AG04450 (cell line): ENCODE results near the gene NPAS3. TPM values are rescaled to one million over a fixed set of nuclear protein-coding genes. Genes with fewer than 3 reads are reported as not detected.

Experiments used
- CTCF ChIA-PET: fragments of 300-600, 350-600 bp; formaldehyde crosslinking; extraction: SDS; loops from one replicate; lab custom pipeline; 2022; ENCODE audit warnings: antibody characterized with exemption, inconsistent platforms; lab: Charles Lee
- POLR2A ChIA-PET: fragments of 350-600 bp; formaldehyde crosslinking; extraction: SDS; loops from one replicate; lab custom pipeline; 2021; ENCODE audit warnings: antibody characterized with exemption, inconsistent platforms; lab: Yijun Ruan, JAX
- DNase-seq: peaks from one replicate; pipeline ENCODE4 v3.0.0-alpha.2; 2011; ENCODE audit warnings: low read depth, low spot score
- H3K27ac ChIP-seq: one replicate; pipeline ENCODE4 v1.5.1; 2012; ENCODE audit warnings: low read depth, low read length, control low read depth
- H3K27me3 ChIP-seq: one replicate; pipeline ENCODE4 v1.6.0; 2012; ENCODE audit warnings: low read length; ENCODE audit not compliant: control insufficient read depth, insufficient read depth
- H3K4me3 ChIP-seq: 2 replicates; pipeline ENCODE4 v1.5.1; 2011; ENCODE audit warnings: mild to moderate bottlenecking, low read depth, low read length, control low read depth
- H3K9me3 ChIP-seq: 2 replicates; pipeline ENCODE4 v1.5.1; 2012; ENCODE audit warnings: low read length; ENCODE audit not compliant: control insufficient read depth, insufficient read depth
- polyA plus RNA-seq: library from polyadenylated mRNA; depleted of rRNA; stranded (reverse); fragments of >200 nt; gene quantifications from 2 replicates; pipeline ENCODE4 v1.2.3, GENCODE V29; 2011
- TF ChIP-seq, protein P1 (sequence below): IDR thresholded peaks from 2 replicates; pipeline ENCODE4 v1.5.1; 2011; ENCODE audit warnings: low read depth, low read length, control low read depth, inconsistent platforms

Gene NPAS3
- polyA plus RNA-seq, 1 experiment: not detected

DNA sequence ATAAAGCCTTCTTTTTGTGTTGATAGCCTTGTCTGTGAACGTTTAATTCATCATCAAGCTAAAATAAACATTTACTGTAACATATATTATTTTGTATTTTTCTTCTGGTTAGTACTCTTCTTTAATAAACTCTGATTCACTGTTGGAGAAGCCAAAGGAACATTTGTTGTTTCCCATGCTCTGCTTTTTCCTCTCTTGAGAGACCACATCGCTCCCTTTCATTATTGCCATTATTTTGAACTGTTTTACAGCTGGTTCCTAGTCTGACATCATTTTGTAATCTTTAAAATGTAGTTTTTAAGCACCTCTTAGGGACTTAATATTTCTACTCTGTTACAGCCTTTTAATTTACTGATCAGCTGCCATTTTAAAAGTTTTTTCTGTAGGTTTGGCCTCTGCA is 301.8 kb downstream of the NPAS3 start:
- no peak overlapping the region for H3K4me3 ChIP-seq
- POLR2A ChIA-PET: no interaction called here
- no peaks in the 10 kb centered on the region for H3K9me3 ChIP-seq
- H3K27ac ChIP-seq: no peak overlapping the region
- CTCF ChIA-PET: no interaction called here
- no peak for DNase-seq
- no peaks in the 10 kb centered on the region for H3K27me3 ChIP-seq
- TF ChIP-seq, protein P1, sequence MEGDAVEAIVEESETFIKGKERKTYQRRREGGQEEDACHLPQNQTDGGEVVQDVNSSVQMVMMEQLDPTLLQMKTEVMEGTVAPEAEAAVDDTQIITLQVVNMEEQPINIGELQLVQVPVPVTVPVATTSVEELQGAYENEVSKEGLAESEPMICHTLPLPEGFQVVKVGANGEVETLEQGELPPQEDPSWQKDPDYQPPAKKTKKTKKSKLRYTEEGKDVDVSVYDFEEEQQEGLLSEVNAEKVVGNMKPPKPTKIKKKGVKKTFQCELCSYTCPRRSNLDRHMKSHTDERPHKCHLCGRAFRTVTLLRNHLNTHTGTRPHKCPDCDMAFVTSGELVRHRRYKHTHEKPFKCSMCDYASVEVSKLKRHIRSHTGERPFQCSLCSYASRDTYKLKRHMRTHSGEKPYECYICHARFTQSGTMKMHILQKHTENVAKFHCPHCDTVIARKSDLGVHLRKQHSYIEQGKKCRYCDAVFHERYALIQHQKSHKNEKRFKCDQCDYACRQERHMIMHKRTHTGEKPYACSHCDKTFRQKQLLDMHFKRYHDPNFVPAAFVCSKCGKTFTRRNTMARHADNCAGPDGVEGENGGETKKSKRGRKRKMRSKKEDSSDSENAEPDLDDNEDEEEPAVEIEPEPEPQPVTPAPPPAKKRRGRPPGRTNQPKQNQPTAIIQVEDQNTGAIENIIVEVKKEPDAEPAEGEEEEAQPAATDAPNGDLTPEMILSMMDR: no peak

DNA sequence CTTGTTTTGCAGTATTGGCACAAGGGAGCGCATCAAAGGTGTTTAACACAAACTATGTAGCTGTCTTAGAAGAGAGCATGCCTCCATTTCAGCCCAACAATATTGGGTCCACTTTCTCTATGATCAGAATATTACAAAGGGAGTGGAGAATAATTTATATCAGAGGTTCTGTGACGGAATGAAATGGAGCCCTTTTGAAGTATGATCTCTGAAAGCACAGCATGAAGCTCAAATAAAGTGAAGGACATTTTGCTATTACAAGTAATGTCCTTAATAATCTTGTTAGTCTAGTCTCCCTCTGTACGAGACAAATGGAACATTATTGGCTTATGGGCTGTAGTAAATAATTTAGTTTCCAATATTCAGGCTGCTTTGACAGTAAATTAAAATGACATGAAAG is 302.7 kb downstream of the NPAS3 start:
- CTCF ChIA-PET: no interaction called here
- DNase-seq: no peak
- POLR2A ChIA-PET: no interaction called here
- H3K27ac ChIP-seq: no peak overlapping the region
- TF ChIP-seq, protein P1: no peak
- H3K27me3 ChIP-seq: no peaks in the 10 kb centered on the region
- no peaks in the 10 kb centered on the region for H3K9me3 ChIP-seq
- no peak overlapping the region for H3K4me3 ChIP-seq

DNA sequence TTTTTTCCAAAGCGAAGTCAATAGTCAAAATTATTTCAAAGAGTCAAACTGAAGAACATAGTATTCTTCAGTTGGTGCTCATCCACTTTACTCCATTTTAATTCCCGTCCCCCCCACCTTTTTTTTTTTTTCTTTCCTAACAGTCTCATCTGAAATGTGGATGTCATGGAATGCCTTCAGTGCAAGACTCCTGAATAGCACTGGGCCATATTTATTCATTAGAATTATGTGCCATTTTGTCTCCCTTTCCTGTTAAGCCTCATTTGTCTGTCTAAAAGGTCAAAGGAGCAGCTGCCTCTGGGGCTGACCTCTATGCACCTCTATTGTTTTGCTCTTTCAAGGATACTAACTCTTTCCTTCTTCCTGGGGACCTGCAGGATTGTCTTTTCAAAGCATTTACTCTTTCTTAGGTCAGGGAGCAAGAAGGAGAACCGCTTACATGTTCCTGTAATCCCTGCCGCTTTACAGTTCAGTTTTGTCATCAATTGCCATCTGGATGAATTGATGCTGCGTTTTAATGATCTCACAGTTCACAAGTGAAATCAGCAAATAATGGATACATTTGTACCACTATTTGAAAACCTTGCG is 310.6 kb downstream of the NPAS3 start:
- no peaks in the 10 kb centered on the region for H3K9me3 ChIP-seq
- ChIA-PET CTCF (no interaction called here), POLR2A (no interaction called here)
- TF ChIP-seq, protein P1: no peak
- no peak for DNase-seq
- no peaks in the 10 kb centered on the region for H3K27me3 ChIP-seq
- no peak overlapping the region for H3K27ac ChIP-seq
- no peak overlapping the region for H3K4me3 ChIP-seq

DNA sequence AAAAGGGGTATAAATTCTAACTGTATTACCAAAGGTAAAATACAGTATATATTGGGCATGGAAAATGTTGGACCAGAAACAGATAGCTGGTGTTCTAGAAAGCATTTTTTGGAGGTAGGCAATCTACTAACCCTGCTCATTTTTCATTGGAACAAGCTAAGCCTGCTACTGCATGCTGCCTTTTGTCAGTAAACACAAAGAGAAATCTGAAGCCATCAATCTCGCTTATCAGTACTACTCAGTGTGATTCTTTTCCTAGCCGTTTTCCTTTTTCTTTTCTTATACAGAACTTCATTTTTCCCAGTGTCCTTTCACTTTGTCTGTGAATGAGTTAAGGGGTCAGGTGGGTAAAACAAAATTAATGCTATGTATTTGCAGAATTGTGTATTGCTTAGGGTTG is 312.3 kb downstream of the NPAS3 start:
- Histone ChIP-seq H3K4me3 (no peak overlapping the region), H3K9me3 (no peaks in the 10 kb centered on the region), H3K27ac (no peak overlapping the region), H3K27me3 (no peaks in the 10 kb centered on the region)
- no peak for DNase-seq
- CTCF ChIA-PET: no interaction called here
- POLR2A ChIA-PET: no interaction called here
- TF ChIP-seq, protein P1: no peak

DNA sequence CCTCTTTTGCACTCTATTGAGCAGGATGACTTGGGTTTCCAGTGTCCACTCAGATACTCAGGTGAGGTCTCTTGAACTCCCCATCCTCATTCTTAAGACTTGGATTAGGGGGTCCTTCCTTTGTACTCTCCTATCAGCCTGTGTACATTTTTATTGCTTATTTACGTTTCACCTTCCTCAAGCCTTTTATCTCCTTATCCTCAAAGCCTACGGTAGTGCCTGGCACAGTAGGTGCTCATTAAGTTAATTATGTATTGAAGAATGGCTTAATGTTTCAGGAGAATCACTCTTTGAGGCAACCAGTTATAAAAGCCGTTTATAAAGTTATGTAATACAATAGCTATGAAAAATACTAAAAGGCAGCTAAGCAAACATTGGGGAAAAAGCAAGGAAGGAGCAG is 315.7 kb downstream of the NPAS3 start:
- DNase-seq: no peak
- Histone ChIP-seq H3K27me3 (no peaks in the 10 kb centered on the region), H3K4me3 (no peak overlapping the region), H3K27ac (no peak overlapping the region), H3K9me3 (no peaks in the 10 kb centered on the region)
- TF ChIP-seq, protein P1: no peak
- ChIA-PET CTCF (no interaction called here), POLR2A (no interaction called here)
